ENCODE measurements around the gene PRKCZ.

The PRKCZ gene

DNA sequence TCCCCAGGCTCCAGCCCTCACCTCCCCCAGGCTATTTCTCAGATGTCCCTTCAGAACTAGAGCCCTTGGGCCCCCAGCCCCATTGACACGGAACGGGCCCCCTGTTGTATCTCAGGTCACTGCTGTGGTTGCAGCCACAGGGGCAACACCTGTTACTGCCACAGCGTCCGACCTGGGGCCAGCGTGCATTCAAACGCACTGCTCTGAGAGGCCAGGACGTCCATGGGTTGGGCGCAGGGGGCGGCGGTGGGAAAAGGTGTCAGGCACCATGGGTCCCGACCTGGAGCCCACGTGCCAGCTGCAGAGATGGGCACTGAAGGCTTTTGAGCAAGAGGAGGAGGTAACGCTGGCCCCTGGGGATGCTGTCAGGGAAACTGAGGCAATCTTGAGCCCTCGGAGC is 131.1 kb downstream of the PRKCZ start:
- no peak for DNase-seq

- no peak for DNase-seq
These were observed 131.5 kb downstream of the PRKCZ start for GRCh38 chr1:2181752-2182151.

DNA sequence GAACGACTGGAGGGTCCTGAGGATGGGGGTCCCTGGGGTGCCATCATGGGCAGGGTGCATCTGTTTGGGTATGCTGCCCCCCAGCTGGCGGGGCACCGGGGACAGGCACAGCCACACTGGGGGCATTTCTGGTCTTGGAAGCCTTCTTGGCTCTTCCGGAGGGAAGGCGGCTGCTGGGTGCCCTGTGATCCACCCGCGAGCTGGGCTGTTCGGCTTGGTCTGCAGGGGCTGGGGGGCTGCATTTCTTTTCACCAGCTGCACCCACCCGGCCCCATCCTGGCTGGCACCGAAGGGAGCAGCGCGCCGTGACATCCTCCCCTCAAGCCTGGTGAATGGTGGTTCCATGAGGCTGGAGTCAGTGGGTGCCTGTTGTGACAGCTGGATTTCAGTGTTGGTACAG is 132.2 kb downstream of the PRKCZ start:
- DNase-seq = no peak

DNA sequence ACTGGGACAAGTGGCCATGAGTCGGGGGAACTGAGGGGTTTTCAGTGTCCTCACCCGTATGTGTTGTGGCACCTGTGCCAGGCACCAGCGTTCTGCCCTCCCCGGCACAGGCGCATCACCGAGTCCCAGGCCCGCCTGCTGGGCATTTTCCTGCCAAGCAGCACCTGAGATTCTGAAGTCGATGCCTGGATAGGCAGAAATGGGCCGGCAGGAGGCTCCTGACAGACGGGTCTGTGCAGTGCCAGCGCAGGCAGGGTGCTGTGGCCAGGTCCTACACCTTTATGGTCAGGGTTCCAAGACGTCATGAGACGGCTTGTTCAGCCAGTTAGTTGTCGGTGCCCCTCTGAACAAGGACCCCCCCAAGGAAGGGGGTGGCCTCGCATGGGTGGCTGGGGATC is 133.7 kb downstream of the PRKCZ start:
- DNase-seq = no peak

DNA sequence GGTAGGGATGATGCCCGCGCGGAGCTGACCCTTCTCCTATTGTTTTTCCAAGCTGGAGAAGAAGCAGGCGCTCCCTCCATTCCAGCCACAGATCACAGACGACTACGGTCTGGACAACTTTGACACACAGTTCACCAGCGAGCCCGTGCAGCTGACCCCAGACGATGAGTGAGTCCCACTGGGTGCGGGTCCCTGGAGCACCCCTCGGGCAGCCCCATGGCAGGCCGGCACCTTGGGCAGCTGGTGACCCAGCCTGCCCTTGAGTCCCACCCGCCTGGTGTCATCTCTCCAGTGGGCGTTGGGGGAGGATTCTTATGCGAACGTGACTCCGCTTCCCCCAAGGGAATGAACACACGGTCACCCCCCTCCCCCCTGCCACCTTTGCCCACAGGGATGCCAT is 134.3 kb downstream of the PRKCZ start:
- DNase-seq = no peak

GRCh38 chr1:2184934-2185333 is 134.7 kb downstream of the PRKCZ start:
- no peak for DNase-seq

GRCh38 chr1:2185880-2186855 is 136.0 kb downstream of the PRKCZ start:
- DNase-seq = no peak

DNA sequence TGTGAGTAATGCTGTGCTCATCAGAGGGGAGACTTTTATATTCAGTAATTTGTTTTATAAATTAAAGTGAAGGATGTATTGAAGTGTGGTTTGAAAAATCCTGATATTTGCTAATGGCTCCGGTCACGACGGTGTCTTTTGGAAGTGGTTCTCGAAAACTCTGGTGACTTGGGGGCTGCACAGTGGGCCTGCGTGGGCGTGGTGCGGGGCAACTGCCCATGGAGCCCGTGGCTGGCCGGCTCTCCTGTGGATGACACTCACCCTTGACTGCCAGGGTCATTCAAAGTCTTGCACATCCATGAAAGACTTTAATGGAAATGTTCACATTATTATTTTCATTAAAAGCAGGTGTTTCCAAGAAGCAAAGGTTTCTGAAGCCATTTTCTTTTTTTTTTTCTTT is 136.7 kb downstream of the PRKCZ start:
- no peak for DNase-seq

- no peak for DNase-seq
These were observed 137.4 kb downstream of the PRKCZ start for GRCh38 chr1:2187619-2188018.

- no peak for DNase-seq
These were observed 138.1 kb downstream of the PRKCZ start for GRCh38 chr1:2188336-2188735.

GRCh38 chr1:2189459-2190425 is 139.5 kb downstream of the PRKCZ start:
- peak; percentile 89 for DNase-seq

DNA sequence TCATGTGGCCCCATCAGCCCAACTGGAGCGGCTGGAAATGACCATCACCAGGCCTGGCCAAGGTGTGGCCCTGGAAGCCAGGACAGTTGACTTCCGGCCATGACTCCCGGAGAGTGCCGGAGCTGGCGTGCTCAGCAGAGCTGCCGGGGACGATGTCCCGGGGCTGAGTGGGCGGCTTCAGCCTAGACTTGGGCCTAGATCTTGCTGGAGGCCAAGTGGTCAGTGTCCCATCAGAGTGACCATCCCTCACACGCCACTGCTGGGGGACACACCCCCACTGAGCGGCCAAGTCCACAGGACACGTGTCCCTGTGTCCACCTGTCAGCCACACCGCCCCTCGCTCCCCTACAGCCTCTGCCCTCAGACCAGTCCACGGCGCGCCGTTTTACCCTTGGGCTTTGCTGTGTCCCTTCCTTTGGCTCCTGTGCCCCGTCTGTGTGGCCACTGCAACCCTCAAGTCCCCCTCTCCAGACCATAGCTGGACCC is 140.3 kb downstream of the PRKCZ start:
- no peak for DNase-seq

GRCh38 chr1:2192031-2192995 is 142.1 kb downstream of the PRKCZ start:
- DNase-seq = no peak

GRCh38 chr1:2193514-2194281 is 143.5 kb downstream of the PRKCZ start:
- DNase-seq = no peak

DNA sequence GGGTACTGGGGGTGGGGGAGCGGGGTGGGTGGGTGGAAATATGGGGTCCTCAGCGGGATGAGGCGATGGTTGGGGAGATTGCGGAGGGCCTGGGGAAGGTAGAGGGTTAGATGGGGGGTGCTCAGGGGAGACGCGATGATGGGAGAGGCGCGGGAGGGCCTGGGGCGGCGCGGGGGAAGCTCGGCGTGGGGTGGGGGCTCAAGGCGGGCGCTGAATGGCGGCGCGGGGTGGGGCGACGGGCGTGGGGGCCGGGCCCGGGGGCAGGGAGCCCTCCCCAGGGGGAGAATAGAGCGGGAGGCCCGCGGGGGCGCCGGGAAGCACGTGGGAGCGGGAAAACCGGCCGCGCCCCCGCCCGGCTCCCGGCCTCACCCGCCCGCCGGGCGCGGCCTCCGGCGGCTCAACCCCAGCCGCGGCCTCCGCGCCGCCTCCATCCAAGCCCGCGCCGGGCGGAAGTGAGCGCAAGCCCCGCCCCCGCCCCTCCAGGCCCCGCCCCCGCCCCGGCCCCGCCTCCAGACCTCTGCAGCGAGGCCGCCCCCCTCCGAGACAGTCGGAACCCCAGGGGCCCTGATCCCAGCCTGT is 144.2 kb downstream of the PRKCZ start, which contains the start of gene FAAP20:
Gene FAAP20 (minus strand): TSS at position 454 of the 579 bp plus-strand sequence. CDS start 23 bp downstream, at position 431.
- DNase-seq = peak; percentile 68

GRCh38 chr1:2194898-2195673 is 144.9 kb downstream of the PRKCZ start:
- peak; percentile 83 for DNase-seq

GRCh38 chr1:2195785-2196184 is 145.6 kb downstream of the PRKCZ start:
- no peak for DNase-seq

DNA sequence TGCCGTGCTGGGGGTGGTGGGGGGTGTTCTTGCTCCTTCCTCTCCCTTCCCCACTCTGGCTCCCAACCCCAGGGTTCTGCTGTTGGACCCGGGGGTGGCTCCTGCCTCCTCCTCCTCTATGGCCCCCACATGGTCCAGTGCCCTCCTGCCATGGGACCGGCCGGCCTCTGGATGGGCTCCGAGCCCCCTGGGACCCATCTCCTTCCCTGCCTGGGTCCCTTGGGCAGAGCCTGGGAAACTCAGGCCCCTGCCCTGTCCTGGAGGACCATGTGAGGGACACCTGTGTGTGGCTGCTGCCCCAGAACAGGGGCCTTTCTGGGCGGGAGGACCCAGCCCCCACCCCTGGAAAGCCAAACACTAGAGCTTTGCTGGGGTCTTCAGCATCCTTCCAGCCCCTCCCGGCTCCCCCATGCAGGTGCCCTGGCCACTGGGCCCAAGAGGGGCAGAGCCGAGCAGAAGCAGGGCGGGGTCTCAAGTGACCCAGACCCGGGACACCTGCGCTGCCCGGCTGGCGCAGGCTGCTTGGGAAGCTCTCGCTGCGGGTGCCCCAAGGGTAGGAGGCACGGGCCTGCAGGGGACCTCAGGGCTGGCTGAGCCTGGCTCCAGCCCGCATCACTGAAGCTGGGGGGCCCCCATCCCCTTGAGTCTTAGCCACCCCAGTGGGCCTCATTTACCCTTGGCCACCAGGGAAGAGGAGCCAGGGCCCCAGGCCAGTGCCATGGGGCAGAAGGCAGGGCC is 146.9 kb downstream of the PRKCZ start:
- DNase-seq = no peak

- DNase-seq = no peak
These were observed 147.5 kb downstream of the PRKCZ start for GRCh38 chr1:2197707-2198165.

All from stimulated activated CD4-positive, alpha-beta T cell treated with anti-CD3 and anti-CD28 coated beads, Interleukin-4, amount 100 ng/mL, for 1 hour (primary cell).